ENCODE measurements around the gene CTSW. TPM values are rescaled to one million over a fixed set of nuclear protein-coding genes. Genes with fewer than 3 reads are reported as not detected.
A peak's percentile ranks its signal among the peaks of the same experiment; 100 is the strongest.

Gene CTSW
- polyA plus RNA-seq, 4 donors = 0.92 to 1.4 (median 1.1) TPM

DNA sequence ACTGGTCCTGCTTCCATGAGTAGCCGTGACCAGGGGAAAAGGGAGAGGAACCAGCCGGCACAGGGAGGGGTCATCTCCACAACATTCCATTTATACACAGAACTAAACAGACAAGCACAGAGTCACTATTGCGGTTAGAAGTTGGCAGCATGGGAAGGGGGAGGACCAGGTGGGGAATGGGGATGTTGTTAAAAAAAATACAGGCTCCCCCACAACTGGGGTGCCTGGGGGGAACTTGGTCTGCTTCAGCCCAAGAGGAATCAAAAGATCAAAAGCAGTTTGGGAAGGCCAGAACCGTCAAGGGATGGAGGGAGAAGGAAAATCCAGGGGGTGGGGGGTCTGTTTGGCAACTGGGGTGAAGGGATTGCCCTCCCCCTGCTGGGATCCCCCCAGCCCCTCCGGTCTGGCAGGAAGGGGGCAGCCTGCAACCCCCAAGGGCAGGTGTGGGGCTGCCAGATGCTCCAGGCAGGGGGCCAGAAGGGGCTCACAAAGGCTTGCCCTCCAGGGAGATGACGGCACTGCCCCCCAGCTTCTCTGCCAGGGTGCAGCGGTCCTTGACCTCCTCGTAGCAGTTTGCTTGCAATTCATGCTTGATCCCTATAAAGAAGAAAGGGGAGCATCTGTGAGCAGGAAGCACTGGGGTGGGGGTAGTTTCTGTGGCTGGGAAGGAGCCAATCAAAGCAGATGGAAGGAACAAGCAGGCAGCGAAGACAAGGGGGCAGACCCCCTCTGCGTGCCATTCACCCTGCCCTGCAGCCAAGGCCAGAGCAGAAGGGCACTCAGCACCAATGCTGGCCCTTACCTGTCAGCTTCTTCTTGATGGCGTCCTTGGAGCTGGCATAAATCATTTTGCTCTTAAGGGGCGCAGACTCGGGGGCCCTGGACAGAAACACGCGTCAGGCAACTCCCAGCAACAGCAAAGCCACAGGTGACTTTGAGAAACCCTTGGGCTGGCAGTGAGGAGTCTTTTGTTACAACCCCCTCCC lies 24.5 kb upstream of the CTSW start:
- no peak for DNase-seq (ENCODE audit: low read depth in 4 of 4, low spot score in 3 of 4)

DNA sequence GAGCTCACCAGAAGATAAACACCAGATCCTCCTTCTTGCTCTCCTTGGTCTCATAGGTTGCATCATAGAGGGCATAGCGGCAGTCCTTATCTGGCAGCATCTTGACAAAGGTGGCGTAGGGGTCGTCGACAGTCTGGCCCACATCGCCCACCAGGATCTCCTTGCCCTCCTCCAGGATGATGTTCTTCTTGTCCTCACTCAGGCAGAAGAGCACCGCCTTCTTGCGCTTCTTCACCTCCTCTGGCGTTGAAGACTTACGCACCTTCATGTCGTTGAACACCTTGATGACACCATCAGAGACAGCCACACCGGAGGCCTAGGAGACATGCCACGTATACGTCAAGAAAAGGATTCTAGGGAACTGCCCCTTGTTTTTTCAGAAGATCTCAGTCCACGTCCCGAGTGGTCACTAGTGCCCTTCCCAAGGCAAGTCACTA lies 23.7 kb upstream of the CTSW start:
- no peak for DNase-seq (ENCODE audit: low read depth in 4 of 4, low spot score in 3 of 4)

DNA sequence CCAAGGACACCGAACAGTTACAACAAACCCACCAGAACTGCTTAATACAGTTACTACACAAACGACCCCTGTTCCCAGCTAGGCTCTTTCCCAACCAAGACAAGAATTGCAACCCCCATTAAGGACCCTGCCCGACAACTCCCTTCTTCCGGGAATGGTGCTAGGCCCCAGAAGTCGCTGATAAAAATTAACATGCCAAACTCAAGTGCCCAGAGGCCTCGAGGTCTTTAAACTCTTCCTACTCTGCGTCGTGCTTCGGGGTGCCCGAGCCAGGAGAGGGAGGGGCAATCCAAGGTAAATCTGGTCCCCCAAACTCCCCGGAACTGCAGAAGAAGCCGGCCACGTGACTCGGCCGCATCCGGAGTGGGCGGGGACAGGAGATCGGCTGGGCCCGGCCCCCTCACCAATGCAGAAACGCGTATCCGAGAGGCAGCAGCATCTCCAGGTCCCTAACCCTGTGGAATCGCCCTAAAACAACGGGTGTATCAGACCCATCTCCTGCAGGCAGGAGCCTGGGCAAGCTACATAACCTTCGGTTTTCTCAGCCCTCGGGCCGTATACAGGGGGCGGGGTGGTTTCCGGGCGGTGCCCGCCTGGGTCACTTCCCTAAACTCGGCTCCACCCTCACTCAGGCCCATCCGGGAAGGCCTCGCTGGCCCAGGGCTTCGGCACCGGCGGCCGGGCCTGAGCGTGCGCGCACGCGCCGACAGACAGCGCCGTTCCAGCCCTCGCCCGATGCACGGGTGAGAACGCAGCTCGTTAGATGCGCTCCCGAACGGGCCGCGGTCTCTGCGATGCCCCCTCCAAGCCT lies 22.7 kb upstream of the CTSW start:
- DNase-seq (ENCODE audit: low read depth in 4 of 4, low spot score in 3 of 4) = peak in 1 of 4 donors; percentile 27

- DNase-seq (ENCODE audit: low read depth in 4 of 4, low spot score in 3 of 4) = no peak
These were observed 22.2 kb upstream of the CTSW start for GRCh38 chr11:65857500-65857852.

- DNase-seq (ENCODE audit: low read depth in 4 of 4, low spot score in 3 of 4) = peak; percentile 87 to 92 (median 92)
These were observed 21.6 kb upstream of the CTSW start, which contains the start of gene CFL1 for GRCh38 chr11:65857853-65858680. TSS of gene CFL1 (minus strand) at chr11:65858180. CDS start at chr11:65858099, 81 bp downstream.

DNA sequence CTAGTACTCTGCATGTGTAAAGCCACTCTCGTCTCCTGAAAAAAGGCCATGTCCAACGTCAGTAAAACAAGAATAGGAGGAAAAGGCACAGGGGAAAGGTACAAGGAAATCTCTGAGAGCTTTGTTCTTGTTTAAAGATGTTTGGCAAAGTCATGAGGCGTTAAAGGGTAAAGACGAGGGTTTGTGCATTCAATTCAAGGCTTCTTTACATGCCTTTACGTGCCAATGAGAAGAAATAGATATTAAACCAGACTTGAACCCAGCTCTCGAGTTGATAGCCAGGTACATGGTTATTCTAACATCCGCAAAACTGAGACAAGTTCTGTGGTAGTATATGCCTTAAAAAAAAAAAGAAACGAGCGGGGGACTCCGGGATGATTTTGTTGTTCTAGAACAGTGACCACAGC lies 21.0 kb upstream of the CTSW start:
- no peak for DNase-seq (ENCODE audit: low read depth in 4 of 4, low spot score in 3 of 4)

GRCh38 chr11:65859095-65859811 lies 20.4 kb upstream of the CTSW start:
- peak; percentile 90 to 96 (median 95) for DNase-seq (ENCODE audit: low read depth in 4 of 4, low spot score in 3 of 4)

GRCh38 chr11:65859812-65860277 lies 19.8 kb upstream of the CTSW start:
- no peak for DNase-seq (ENCODE audit: low read depth in 4 of 4, low spot score in 3 of 4)

GRCh38 chr11:65860278-65861164 lies 19.1 kb upstream of the CTSW start, which contains the start of gene MUS81:
TSS of gene MUS81 (plus strand) at chr11:65860433. CDS start at chr11:65860754, 321 bp downstream.
- DNase-seq (ENCODE audit: low read depth in 4 of 4, low spot score in 3 of 4) = peak; percentile 87 to 96 (median 92)

GRCh38 chr11:65861165-65861505 lies 18.5 kb upstream of the CTSW start:
- DNase-seq (ENCODE audit: low read depth in 4 of 4, low spot score in 3 of 4) = no peak

DNA sequence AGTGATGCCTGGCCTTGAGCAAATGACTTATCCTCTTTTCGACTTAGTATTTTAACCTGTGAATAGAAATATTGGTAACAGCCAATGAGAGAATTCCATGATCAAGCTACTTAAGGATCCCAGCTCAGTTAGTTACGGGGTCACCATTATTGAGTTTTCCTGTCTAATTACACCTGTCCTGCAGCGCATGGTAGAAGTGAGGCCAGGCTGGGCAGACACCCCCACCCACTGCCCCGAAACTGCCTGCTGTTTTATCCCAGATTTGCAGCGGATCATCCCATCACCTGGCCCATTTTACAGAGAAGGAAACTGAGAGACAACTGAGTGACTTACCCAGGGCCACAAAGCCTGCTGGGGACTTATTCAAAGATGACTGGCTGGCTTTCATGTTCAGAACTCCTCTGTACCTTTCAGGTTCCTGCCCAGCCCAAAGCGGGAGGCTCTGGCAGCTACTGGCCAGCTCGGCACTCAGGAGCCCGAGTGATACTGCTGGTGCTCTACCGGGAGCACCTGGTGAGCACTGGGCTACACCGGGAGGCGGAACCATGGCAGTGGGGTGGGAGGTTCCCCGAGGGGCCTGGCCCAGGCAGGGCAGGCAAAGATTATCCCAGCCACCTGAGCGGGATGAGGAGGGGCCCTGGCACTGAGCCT lies 18.0 kb upstream of the CTSW start:
- no peak for DNase-seq (ENCODE audit: low read depth in 4 of 4, low spot score in 3 of 4)

DNA sequence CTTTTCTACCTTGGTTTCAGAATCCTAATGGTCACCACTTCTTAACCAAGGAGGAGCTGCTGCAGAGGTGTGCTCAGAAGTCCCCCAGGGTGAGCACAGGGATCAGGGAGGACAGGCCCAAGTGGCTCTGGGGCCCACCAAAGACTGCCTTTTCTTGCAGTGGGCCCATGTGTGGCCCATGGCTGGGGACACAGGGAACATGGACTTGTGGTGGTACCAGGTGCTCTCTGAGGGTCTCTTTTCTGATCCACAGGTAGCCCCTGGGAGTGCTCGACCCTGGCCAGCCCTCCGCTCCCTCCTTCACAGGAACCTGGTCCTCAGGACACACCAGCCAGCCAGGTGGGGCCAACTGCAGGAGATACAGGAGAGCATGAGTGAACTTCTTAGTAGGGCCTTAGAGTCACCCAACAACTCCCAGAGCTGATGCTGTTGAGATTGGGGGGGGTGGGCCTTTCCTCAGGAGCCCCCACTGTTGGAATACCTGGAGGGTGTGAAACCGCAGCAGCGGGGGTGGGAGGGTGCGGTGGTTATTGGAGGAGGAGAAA lies 17.4 kb upstream of the CTSW start:
- no peak for DNase-seq (ENCODE audit: low read depth in 4 of 4, low spot score in 3 of 4)

GRCh38 chr11:65862941-65863888 lies 16.4 kb upstream of the CTSW start:
- DNase-seq (ENCODE audit: low read depth in 4 of 4, low spot score in 3 of 4) = no peak

GRCh38 chr11:65863889-65864705 lies 15.5 kb upstream of the CTSW start:
- DNase-seq (ENCODE audit: low read depth in 4 of 4, low spot score in 3 of 4) = no peak

GRCh38 chr11:65864706-65865471 lies 14.7 kb upstream of the CTSW start:
- DNase-seq (ENCODE audit: low read depth in 4 of 4, low spot score in 3 of 4) = no peak
